AG09319 (cell line): ENCODE measurements around the gene RPP14.
"Not testable (repeated sequence)": the region's sequence is repeated elsewhere in the genome, so short reads cannot be mapped to it uniquely, and the experiment has no call there.

ENCODE experiments used
- DNase-seq: peaks from one replicate; pipeline ENCODE4 v3.0.0-alpha.2; 2010; ENCODE audit warnings: low read depth; ENCODE audit errors: extremely low read depth
- CTCF ChIP-seq: IDR thresholded peaks from 2 replicates; pipeline ENCODE4 v1.5.1; 2011; ENCODE audit warnings: low read depth, mild to moderate bottlenecking, inconsistent platforms, low read length, moderate library complexity

The RPP14 gene

GRCh38 chr3:58287354-58287753 lies 18.7 kb upstream of the RPP14 start:
- DNase-seq, result no peak
- TF ChIP-seq CTCF, result no peak

GRCh38 chr3:58288011-58288728 lies 17.9 kb upstream of the RPP14 start:
- no peak for TF ChIP-seq CTCF

GRCh38 chr3:58288964-58289613 lies 17.0 kb upstream of the RPP14 start:
- DNase-seq, result not testable (repeated sequence)

More at GRCh38 chr3:58288011-58288728, 17.9 kb upstream of the RPP14 start:
- DNase-seq, result no peak

GRCh38 chr3:58290446-58290845 lies 15.6 kb upstream of the RPP14 start:
- DNase-seq, result not testable (repeated sequence)

- no peak for TF ChIP-seq CTCF
- no peak for DNase-seq
These were observed 14.2 kb upstream of the RPP14 start for GRCh38 chr3:58291671-58292338.

GRCh38 chr3:58292866-58293265 lies 13.2 kb upstream of the RPP14 start:
- TF ChIP-seq CTCF, result no peak
- no peak for DNase-seq

- TF ChIP-seq CTCF, result no peak
- DNase-seq, result no peak
These were observed 12.5 kb upstream of the RPP14 start for GRCh38 chr3:58293516-58293915.

GRCh38 chr3:58296269-58296668 lies 9.8 kb upstream of the RPP14 start:
- no peak for TF ChIP-seq CTCF
- no peak for DNase-seq
